GM19372 (cell line): ENCODE results near the gene CHEK2.
A peak's percentile ranks its signal among the peaks of the same experiment; 100 is the strongest.
"Not testable (repeated sequence)": the region's sequence is repeated elsewhere in the genome, so short reads cannot be mapped to it uniquely, and the experiment has no call there.

Experiments used
- ATAC-seq: cut with Tn5 transposase; IDR thresholded peaks from one replicate; pipeline ENCODE4 v1.9.1; 2021; ENCODE audit warnings: mild to moderate bottlenecking, low read depth, moderate library complexity; ENCODE audit not compliant: unreplicated experiment

CHEK2 gene

GRCh38 chr22:28741785-28742561, at the start of gene CHEK2, which contains the start of gene HSCB:
CHEK2 (minus strand) TSS chr22:28741820; CDS start chr22:28734721, 7,099 bp downstream.
HSCB (plus strand) TSS chr22:28742039; CDS start chr22:28742096, 57 bp downstream.
- peak; percentile 89 for ATAC-seq

DNA sequence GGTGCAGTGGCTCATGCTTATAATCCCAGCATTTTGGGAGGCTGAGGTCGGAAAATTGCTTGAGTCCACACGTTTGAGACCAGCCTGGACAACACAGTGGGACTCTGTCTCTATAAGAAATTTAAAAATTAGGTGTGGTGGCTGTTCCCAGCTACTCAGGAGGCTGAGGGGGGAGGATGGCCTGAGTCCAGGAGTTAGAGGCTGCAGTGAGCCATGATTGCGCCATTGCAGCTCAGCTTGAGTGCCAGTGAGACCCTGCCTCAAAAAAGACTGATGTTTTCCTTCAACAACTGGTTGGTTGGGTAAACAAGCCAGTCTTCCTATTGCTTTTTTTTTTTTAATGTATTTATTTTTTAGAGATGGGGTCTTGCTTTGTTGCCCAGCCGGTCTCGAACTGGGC, 49.5 kb upstream of the CHEK2 start:
- ATAC-seq, result no peak

GRCh38 chr22:28788601-28789000, 47.0 kb upstream of the CHEK2 start:
- no peak for ATAC-seq

- ATAC-seq, result no peak
These were observed 42.4 kb upstream of the CHEK2 start for GRCh38 chr22:28783786-28784671.

DNA sequence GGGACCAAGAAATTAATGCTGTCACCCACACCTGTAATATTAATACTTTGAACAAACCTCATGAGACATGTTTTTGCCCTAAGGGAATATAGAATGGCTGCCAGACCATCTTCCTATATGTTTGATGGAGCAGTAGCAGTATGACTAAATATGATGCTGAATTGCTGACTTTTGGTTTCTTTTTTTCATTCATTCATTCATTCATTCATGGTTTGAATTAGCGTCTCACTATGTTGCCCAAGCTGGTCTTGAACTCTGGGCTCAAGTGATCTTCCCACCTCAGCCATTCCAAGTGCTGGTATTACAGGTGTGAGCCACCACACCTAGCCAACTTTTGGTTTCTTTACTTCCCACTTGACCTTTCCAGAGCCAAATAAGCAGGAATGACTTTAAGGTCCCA, 38.7 kb upstream of the CHEK2 start:
- no peak for ATAC-seq

- ATAC-seq, result no peak
These were observed 38.2 kb upstream of the CHEK2 start for GRCh38 chr22:28779833-28780232.

GRCh38 chr22:28774378-28774777, 32.8 kb upstream of the CHEK2 start:
- no peak for ATAC-seq

DNA sequence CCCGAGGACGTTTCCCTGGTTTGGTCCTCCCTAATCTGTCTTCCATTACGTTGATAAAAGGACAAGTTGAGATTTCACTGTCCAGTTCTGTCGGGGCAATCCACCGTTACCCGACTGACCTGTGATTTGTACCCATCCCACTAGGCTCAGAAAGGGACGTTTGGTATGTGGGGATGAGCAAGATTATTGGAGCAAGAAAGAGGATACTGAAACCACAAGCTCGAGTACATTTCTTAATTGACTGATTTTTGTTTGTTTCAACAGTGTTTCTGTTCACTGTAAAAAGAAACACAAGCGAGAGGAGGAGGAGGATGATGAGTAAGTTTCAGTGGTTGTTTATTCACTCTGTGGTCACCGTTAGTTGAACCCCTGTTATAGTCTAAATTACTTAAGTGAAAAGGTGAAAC, 31.8 kb upstream of the CHEK2 start:
- ATAC-seq, result no peak

GRCh38 chr22:28772633-28773460, 31.2 kb upstream of the CHEK2 start, which contains the start of gene CCDC117:
CCDC117 (plus strand) TSS chr22:28772695; CDS start chr22:28772850, 155 bp downstream.
- peak; percentile 81 for ATAC-seq

DNA sequence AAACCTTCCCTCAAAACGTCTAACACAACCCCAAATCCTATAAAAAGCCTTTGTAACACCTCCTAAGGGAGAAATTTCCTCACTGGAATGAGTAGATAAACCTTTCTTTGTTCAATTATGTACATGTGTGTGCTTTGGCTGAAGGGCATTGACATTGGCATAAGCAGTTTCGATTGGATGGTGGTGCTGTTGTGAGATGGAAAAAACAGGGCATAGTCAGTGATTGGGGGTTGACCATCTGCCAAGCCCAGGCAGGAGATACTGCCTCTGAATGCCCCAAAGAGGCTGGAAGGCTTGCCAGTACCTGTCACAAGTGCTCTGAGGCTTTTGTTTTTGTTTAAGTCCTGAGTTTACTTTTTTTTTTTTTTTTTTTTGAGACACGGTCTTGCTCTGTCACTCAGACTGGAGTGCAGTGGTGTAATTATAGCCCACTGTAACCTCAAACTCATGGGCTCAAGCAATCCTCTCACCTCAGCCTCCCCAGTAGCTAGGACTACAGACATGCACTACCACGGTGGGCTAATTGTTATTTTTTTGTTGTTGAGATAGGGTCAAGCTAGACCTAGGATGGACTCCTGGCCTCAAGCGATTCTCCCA, 29.7 kb upstream of the CHEK2 start:
- no peak for ATAC-seq

DNA sequence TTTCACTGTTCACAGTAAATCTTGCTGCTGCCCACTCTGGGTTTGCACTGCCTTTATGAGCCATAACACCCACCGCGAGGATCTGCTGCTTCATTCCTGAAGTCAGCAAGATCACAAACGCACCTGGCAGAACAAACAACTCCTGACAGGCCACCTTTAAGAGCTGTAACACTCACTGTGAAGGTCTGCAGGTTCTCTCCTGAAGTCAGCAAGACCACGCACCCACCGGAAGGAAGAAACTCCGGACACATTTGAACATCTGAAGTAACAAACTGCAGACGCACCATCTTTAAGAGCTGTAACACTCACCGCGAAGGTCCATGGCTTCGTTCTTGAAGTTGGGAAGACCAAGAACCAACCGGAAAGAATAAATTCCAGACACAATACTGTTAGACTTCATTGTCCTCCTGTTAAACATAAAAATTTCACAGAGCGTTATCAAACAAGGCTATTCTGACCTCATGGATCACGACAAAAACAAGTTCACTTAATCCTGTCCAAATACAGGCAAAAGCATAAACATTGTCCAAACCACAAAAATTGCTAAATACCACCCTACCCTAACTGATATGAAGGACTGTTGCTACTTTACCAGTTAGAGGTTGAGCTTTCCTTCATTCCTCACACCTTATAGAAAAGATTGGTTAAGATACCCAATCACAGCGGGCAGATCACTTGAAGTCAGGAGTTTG, 27.9 kb upstream of the CHEK2 start:
- no peak for ATAC-seq

DNA sequence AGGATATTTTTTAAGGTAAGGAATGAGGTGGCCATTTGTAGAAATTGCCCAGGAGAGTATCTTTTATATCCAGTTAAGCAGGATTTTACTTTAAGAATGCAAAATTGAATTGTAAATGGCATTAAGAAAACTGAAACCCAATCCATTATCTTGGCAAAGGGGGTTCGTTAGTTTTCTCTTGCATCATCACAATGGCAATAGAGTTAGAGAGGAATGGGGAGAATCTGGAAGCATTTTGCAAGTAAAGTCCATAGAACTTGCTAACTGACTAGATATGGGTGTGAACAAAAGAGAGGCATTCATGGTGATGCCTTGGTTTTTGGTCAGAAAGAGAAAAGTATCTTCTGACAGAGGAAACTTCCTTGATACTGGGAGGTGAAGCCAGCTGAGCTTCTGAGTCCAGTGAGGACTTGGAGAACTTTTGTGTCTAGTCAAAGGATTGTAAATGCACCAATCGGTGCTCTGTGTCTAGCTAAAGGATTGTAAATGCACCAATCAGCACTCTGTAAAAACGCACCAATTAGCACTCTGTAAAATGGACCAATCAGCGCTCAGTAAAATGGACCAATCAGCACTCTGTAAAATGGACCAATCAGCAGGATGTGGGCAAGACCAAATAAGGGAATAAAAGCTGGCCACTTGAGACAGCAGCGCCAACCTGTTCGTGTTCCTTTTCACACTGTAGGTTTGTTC, 27.2 kb upstream of the CHEK2 start:
- no peak for ATAC-seq

DNA sequence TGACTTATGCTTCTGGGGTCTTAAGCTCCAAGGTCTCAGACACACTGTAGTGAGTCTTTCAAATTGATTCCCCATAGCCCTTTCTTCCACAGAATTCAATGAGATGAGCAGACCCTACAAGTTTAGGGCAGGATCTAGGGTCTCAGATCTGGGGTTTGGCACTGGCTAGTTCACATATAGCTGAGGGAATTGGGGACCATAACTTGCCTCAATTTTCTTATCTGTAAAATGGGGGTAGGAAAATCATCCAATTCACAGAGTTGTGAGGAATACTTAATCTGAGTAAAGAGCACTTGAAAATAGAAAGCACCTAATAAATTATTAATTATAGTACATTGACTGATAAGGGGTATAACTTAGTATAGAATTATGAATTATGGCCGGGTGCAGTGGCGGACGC, 25.0 kb upstream of the CHEK2 start:
- ATAC-seq, result no peak

- not testable (repeated sequence) for ATAC-seq
These were observed 20.4 kb upstream of the CHEK2 start for GRCh38 chr22:28762000-28762399.

DNA sequence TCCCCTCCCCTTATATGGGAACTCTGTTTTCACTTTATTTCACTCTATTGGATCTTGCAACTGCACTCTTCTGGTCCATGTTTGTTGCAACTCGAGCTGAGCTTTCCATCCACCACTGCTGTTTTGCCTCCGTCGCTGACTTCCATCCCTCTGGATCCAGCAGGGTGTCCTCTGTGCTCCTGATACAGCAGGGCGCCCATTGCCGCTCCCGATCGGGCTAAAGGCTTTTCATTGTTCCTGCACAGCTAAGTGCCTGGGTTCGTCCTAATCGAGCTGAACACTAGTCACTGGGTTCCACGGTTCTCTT, 19.8 kb upstream of the CHEK2 start:
- ATAC-seq, result no peak

DNA sequence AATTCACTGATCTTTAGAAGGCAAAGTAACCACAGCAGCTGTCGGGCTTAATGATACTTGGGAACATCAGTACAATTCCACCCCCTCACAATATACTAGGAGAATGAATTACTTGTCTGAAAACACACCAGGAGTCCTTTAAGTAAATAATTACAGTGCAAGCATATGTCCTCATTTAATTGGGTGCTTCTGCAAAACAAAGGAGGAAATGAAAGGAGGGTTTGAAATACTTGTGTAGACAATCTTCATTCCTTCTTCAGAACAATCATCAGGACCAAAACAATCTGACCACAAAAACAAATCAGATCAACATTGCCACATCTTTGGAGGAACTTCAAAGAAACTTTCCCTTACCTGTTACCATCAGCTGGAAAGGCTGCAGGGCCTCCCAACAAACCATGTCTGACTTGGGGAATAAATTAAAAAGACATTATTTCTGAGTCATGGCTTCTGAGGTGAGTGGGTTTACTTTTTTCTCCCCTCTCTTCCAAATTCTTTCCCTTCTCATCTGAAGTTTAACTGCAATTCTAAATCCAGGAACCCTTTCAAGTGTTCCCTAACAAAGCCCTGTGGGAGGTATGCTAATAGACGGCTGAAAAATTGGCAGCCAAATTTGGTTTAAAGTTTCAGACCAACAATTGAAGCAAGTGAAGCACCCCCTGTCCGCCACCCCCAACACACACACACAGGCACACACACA, 18.4 kb upstream of the CHEK2 start:
- no peak for ATAC-seq

DNA sequence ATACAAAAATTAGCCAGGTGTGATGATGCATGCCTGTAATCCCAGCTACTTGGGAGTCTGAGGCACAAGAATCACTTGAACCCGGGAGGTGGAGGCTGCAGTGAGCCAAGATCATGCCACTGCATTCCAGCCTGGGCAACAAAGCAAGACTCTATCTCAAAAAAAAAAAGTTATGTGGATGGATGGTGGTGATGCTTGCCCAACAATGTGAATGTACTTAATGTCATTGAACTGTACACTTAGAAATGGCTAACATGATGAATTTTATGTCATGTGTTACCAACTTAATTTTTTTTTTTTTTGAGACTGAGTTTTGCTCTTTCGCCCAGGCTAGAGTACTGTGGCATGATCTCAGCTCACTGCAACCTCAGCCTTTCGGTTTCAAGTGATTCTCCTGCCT, 12.9 kb upstream of the CHEK2 start:
- ATAC-seq, result not testable (repeated sequence)

DNA sequence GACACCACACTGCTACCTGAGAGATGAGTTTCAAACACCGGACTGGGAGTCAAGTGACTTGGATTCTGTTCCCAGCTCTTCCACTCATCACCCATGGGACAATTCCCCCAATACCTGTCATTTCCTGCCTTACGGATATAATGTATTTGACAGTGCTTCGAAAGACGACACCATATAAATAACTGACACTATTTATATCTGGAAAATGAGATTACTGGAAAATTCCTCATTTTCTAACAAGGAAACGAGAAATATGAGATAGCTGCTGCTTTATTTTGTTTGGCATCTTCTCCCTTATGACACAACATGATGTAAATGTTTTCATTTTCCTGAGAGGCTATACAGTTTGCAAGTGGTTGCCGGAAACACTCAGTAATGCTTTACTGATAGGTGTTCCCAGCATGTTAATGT, 8.9 kb upstream of the CHEK2 start:
- ATAC-seq, result no peak

DNA sequence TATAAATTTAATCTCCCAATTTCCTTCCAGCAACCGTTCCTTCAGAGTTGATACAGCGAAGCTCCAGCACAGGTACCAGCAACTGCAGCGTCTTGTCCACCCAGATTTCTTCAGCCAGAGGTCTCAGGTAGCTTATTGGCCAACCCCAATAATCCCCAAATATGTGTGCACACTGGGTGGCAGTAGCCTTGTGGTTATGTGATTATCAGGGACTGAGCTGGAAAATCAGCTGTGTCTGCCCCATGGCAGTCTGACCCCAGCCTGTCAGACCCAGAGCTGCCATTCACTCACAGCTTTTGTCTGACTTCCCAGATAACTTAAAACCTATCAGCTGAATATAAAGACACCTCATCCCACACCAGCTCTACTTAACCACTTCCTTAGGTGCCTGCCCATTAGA, 2.2 kb upstream of the CHEK2 start:
- ATAC-seq, result no peak
